OCI-LY1 (cell line): ENCODE data around the gene LIMCH1.

ENCODE experiments used
- CTCF ChIP-seq: fragments of 200-600 bp; sonication (generic), shearing (Covaris generic); IDR thresholded peaks from 2 replicates; pipeline ENCODE4 v1.5.1; 2017; ENCODE audit warnings: mild to moderate bottlenecking, antibody characterized with exemption, low read length, moderate library complexity, mixed read lengths
- EZH2 ChIP-seq: fragments of 200-600 bp; sonication (generic), shearing (Covaris generic); IDR thresholded peaks from 2 replicates; pipeline ENCODE4 v1.8.0; 2017; ENCODE audit warnings: borderline replicate concordance, mixed run types, mild to moderate bottlenecking, antibody characterized with exemption, low read length, moderate library complexity, mixed read lengths

- TF ChIP-seq CTCF (no peak), EZH2 (no peak)
Observed at GRCh38 chr4:41744572-41745291, 206.8 kb downstream of the LIMCH1 start.
